Kidney (tissue), 14 donors: ENCODE results near the gene MRPS14. TPM values are rescaled to one million over a fixed set of nuclear protein-coding genes. Genes with fewer than 3 reads are reported as not detected.

ENCODE experiments used
- DNase-seq, 5 donors: peaks; one replicate each; pipeline ENCODE4 v3.0.0-alpha.2; 2013 to 2020
- FAIRE-seq: peaks from 2 replicates; lab custom pipeline; 2012; peaks lifted over from hg19 to GRCh38; lab: Jason Lieb, UNC
- H3K27ac ChIP-seq, 2 donors: one replicate each; pipeline ENCODE4 v1.7.0; 2013; ENCODE audit warnings: low read depth in 2 of 2, low read length in 2 of 2, inconsistent platforms in 1 of 2
- H3K27me3 ChIP-seq: one replicate; pipeline ENCODE4 v1.7.1; 2013; ENCODE audit warnings: low read length, inconsistent platforms; ENCODE audit not compliant: control insufficient read depth, insufficient read depth
- H3K36me3 ChIP-seq, 3 donors: one replicate each; pipeline versions ENCODE4 v1.7.0 to v1.7.1; 2013; ENCODE audit warnings: low read length in 3 of 3, control low read depth in 1 of 3, inconsistent platforms in 1 of 3; ENCODE audit not compliant: insufficient read depth in 3 of 3, control insufficient read depth in 2 of 3
- H3K4me1 ChIP-seq, 3 donors: one replicate each; pipeline versions ENCODE4 v1.7.0 to v1.7.1; 2013; ENCODE audit warnings: low read length in 3 of 3, inconsistent platforms in 1 of 3, low read depth in 1 of 3; ENCODE audit not compliant: control insufficient read depth in 2 of 3, insufficient read depth in 2 of 3
- H3K4me3 ChIP-seq, 3 donors: one replicate each; pipeline versions ENCODE4 v1.7.0 to v1.8.1; 2013; ENCODE audit warnings: low read length in 3 of 3, control low read depth in 1 of 3, inconsistent platforms in 1 of 3
- H3K9ac ChIP-seq, 3 donors: one replicate each; pipeline versions ENCODE4 v1.7.0 to v1.7.1; 2013; ENCODE audit warnings: low read length in 3 of 3, control low read depth in 1 of 3, inconsistent platforms in 1 of 3
- H3K9me3 ChIP-seq, 3 donors: one replicate each; pipeline versions ENCODE4 v1.7.0 to v1.7.1; 2013; ENCODE audit warnings: low read length in 3 of 3, control low read depth in 1 of 3, inconsistent platforms in 1 of 3; ENCODE audit not compliant: control insufficient read depth in 2 of 3, insufficient read depth in 1 of 3
- CTCF ChIP-seq: IDR thresholded peaks from 3 replicates; pipeline ENCODE4 v1.5.1; 2012; ENCODE audit warnings: mild to moderate bottlenecking, moderate library complexity, borderline replicate concordance; ENCODE audit not compliant: insufficient read depth; ENCODE audit errors: extremely low read depth
- intact Hi-C: fragments of 100-400 bp; cut with DNase I; formaldehyde crosslinking; loops from one replicate; pipeline ENCODE4 v1.11.1; 2022
- polyA plus RNA-seq: library from polyadenylated mRNA; stranded (reverse); fragments of 350-450 nt; fragmentation: Illumina TruSeq; extraction: RNeasy Lipid Tissue Mini Kit (QIAGEN cat#74804); gene quantifications from one replicate; pipeline ENCODE4 v1.2.3, GENCODE V29; 2014; ENCODE audit warnings: low read depth, low replicate concordance; ENCODE audit not compliant: insufficient read depth
- total RNA-seq: library from RNA; stranded (reverse); fragmentation: NEBNext Ultra II Directional; extraction: Animal tissue kit (Norgen Biotek cat#: 25700); gene quantifications from one replicate; pipeline ENCODE4 v1.2.1, GENCODE V29; 2021
- donor health status: control.
- donor health status: control.
- donor health status: control.
- donor health status: control.
- donor health status: control.
- donor health status: DM: yes; HTN: yes; CAD: no.
- donor health status: Normal renal cell carcinoma (clear cell type).

The MRPS14 gene
- total and polyA plus RNA-seq, 2 donors from 2014 or later, result 35.7 to 48.0 TPM

DNA sequence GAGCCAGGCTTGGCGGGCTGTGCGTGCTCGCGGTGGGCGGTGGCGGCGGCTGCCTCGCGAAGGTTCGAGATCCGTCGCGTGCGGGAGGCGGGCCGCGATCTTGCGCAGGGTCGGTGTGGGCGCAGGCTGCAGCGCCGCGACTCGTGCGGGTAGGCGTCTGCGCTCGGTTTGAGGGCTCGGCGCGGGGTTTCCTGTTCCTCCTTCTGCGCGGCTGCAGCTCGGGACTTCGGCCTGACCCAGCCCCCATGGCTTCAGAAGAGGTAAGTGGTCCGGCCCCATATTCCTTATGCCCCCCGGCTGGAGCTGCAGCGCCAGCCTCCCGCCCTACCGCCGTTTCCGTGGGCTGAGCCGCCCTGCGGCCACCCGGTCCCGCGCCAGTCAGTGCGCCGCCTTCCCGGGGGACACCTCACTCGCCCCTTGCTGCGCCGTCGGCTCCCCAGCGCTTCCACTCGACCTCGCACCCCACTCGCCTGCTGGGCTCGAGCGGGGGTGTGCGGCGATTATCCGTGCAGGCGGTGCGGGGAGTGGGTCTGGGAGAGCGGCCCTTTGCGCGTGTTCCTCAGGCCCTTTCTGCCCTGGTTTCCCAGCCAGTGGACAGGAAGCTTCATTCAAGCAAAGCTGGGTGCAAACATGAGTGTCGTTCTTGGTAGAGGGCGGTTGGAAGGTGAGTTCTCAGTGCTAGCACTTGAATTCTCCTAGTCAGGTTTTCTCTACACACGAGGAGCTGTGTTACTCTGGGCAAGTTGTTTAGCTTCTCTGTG lies 23.1 kb downstream of the MRPS14 start, which contains the start of gene CACYBP:
TSS of gene CACYBP (plus strand) at position 12 of the 761 bp plus-strand sequence. CDS start at position 246, 234 bp downstream.
- peak within 1 kb of the TSS; percentile 92 to 100 (median 94) for H3K4me3 ChIP-seq
- no peak for TF ChIP-seq CTCF
- H3K27ac ChIP-seq, result peak within 1 kb of the TSS; percentile 98 to 99
- no peaks in the 10 kb centered on the region for H3K36me3 ChIP-seq
- H3K4me1 ChIP-seq, result peaks cover 0 to 3% (median 3%) of the 10 kb centered on the region in 3 donors
- DNase-seq (peak in 2 of 5 donors; percentile 55 to 64), FAIRE-seq (no peak)
- H3K9me3 ChIP-seq, result no peaks in the 10 kb centered on the region
- H3K27me3 ChIP-seq, result no peaks in the 10 kb centered on the region
- H3K9ac ChIP-seq, result peak within 1 kb of the TSS; percentile 96 to 100 (median 99)
- intact Hi-C loops, result no loop called here

- intact Hi-C loops, result no loop called here
- FAIRE-seq (peak; percentile 66), DNase-seq (peak; percentile 99 to 100 (median 99))
- Histone ChIP-seq H3K27ac (peak overlapping the region; percentile 98 to 99), H3K27me3 (no peaks in the 10 kb centered on the region), H3K36me3 (no peaks in the 10 kb centered on the region), H3K4me1 (peaks cover 0 to 3% (median 3%) of the 10 kb centered on the region in 3 donors), H3K9ac (peak overlapping the region; percentile 86 to 100 (median 99)), H3K9me3 (no peaks in the 10 kb centered on the region), H3K4me3 (peak overlapping the region; percentile 92 to 100 (median 94))
- no peak for TF ChIP-seq CTCF
These were observed 23.8 kb downstream of the MRPS14 start for GRCh38 chr1:174999216-174999935.

- peak; percentile 64 for TF ChIP-seq CTCF
- Histone ChIP-seq H3K4me1 (peaks cover 0 to 3% (median 3%) of the 10 kb centered on the region in 3 donors), H3K9ac (peak overlapping the region; percentile 28 to 100 (median 99)), H3K27me3 (no peaks in the 10 kb centered on the region), H3K9me3 (no peaks in the 10 kb centered on the region), H3K36me3 (no peaks in the 10 kb centered on the region), H3K27ac (peak overlapping the region; percentile 98 to 99), H3K4me3 (peak overlapping the region; percentile 80 to 100 (median 92))
- DNase-seq, result peak; percentile 47 to 86 (median 71)
- intact Hi-C loops, result no loop called here
- no peak for FAIRE-seq
These were observed 24.5 kb downstream of the MRPS14 start for GRCh38 chr1:174998569-174999215.
